ENCODE results near the gene RSPH3. TPM values are rescaled to one million over a fixed set of nuclear protein-coding genes. Genes with fewer than 3 reads are reported as not detected.
"Not testable (repeated sequence)": the region's sequence is repeated elsewhere in the genome, so short reads cannot be mapped to it uniquely, and the experiment has no call there.

The RSPH3 gene
- total RNA-seq, 2 donors from 2014 or later, result 1.6 to 2.7 TPM

DNA sequence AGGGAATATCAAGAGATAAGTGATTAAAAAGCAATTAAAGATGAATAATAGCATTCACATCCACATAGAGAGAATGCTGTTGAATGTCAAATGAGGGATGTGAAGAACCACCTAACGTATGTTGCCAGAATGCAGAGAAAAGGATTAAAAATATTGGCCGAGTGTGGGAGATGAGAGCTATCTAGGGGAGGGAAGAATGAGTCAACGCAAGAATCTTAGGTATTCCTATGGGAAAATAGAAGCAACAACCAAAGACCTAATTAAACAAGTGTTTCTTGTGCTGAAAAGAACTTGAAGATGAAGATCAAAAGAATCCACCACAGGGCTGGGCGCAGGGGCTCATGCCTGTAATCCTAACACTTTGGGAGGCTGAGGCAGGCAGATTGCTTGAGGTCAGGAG is 12.2 kb upstream of the RSPH3 start:
- DNase-seq, result no peak
- Mint-ChIP-seq H3K4me3 (no peak overlapping the region), H3K4me1 (peaks cover 47% of the 10 kb centered on the region), H3K27me3 (no peaks in the 10 kb centered on the region), H3K36me3 (ENCODE audit: low read depth) (peaks cover 5% of the 10 kb centered on the region), H3K27ac (peak overlapping the region; percentile 88)
- ATAC-seq, result no peak
- H3K9me3 ChIP-seq (ENCODE audit: control insufficient read depth, low read length, poor library complexity, severe bottlenecking), result no peaks in the 10 kb centered on the region

DNA sequence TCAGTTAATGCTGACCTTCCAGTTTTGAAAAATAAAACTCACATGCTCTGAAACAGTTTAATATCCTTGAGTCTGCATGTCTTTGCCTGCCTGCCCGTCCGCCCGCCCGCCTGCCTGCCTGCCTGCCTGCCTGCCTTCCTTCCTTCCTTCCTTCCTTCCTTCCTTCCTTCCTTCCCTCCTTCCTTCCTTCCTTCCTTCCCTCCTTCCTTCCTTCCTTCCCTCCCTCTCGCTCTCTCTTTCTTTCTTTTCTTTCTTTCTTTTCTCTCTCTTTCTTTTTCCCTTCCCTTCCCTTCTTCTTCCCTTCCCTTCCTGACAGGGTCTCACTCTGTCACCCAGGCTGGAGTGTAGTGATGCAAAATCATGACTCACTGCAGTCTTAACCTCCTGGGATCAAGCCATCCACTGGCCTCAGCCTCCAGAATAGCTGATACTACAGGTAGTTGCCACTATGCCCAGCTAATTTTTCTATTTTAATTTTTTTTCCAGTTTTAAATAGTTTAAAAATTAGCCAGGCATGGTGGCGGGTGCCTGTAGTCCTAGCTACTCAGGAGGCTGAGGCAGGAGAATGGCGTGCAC is 10.1 kb upstream of the RSPH3 start:
- not testable (repeated sequence) for H3K9me3 ChIP-seq (ENCODE audit: control insufficient read depth, low read length, poor library complexity, severe bottlenecking); DNase-seq; ATAC-seq; H3K27me3 Mint-ChIP-seq; H3K36me3 Mint-ChIP-seq (ENCODE audit: low read depth)
- Mint-ChIP-seq H3K27ac (peak overlapping the region; percentile 88), H3K4me3 (peak overlapping the region; percentile 77), H3K4me1 (peaks cover 54% of the 10 kb centered on the region)

DNA sequence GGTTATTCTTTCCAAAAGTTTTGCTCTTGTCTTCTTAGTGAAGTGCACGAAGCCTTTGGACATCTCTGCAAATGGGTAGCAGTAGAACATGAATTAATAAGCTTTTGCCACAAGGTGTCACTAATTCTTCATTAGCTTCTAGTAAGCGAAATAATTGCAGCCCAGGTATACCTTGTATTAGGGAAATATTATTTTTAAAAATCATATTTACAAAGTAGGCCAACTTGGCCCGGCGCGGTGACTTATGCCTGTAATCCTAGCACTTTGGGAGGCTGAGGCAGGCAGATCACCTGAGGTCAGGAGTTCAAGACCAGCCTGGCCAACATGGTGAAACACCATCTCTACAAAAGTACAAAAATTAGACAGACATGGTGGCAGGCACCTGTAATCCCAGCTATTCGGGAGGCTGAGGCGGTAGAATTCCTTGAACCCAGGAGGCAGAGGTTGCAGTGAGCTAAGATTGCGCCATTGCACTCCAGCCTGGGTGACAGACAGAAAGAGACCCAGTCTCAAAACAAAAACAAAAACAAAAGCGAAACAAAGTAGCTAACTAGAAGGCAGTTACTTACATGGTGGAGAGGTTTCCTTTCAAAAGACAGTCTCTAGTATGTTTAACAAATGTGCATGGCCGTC is 8.8 kb upstream of the RSPH3 start:
- ATAC-seq (peak; percentile 83), DNase-seq (no peak)
- H3K27me3 Mint-ChIP-seq, result no peaks in the 10 kb centered on the region
- peak overlapping the region; percentile 91 for H3K27ac Mint-ChIP-seq
- H3K4me1 Mint-ChIP-seq, result peaks cover 55% of the 10 kb centered on the region
- H3K36me3 Mint-ChIP-seq (ENCODE audit: low read depth), result peaks cover 11% of the 10 kb centered on the region
- H3K9me3 ChIP-seq (ENCODE audit: control insufficient read depth, low read length, poor library complexity, severe bottlenecking), result no peaks in the 10 kb centered on the region
- peak overlapping the region; percentile 82 for H3K4me3 Mint-ChIP-seq

DNA sequence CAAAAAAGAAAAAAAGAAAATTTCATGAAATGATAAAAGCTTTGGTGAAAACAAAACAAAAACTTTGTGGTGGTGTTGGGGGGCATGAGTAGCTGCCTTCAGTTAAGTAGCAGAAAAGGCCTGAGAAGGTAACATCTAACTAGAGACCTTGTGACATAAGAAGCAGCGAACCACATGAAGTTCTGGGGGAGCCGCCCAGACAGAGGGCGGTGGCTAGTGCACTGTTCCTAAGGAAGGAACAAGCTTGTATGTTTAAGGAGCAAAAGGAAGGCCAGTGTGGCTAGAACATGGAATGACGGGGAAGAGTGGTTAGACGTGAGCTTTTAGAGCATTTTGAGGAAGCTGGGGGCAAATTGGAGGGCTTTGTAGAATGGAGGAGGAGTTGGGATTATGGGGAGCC is 7.5 kb upstream of the RSPH3 start:
- H3K4me3 Mint-ChIP-seq, result no peak overlapping the region
- peak overlapping the region; percentile 69 for H3K27ac Mint-ChIP-seq
- no peak for ATAC-seq
- peaks cover 14% of the 10 kb centered on the region for H3K36me3 Mint-ChIP-seq (ENCODE audit: low read depth)
- H3K27me3 Mint-ChIP-seq, result no peaks in the 10 kb centered on the region
- H3K9me3 ChIP-seq (ENCODE audit: control insufficient read depth, low read length, poor library complexity, severe bottlenecking), result no peaks in the 10 kb centered on the region
- peaks cover 50% of the 10 kb centered on the region for H3K4me1 Mint-ChIP-seq
- DNase-seq, result no peak

DNA sequence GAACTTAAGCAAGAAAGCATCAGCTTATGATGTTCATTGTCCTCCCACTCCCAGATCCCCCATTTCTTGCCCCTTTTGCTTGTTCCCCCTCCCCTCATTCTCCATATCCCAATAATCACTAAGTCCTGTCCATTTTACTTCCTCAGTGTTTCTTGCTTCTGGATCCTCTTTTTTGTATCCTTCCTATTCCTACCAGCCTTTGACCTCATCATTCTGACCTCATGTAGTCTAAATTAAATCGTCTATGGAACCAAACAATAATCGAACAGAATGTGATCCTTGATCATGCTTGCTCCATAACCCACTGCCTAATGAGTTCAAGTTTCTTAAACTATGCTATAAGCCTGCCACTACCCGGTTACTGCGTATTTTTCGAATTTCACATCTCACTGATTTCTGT is 5.4 kb upstream of the RSPH3 start:
- H3K9me3 ChIP-seq (ENCODE audit: control insufficient read depth, low read length, poor library complexity, severe bottlenecking), result no peaks in the 10 kb centered on the region
- DNase-seq (no peak), ATAC-seq (no peak)
- Mint-ChIP-seq H3K27ac (no peak overlapping the region), H3K4me3 (no peak overlapping the region), H3K27me3 (no peaks in the 10 kb centered on the region), H3K36me3 (ENCODE audit: low read depth) (peaks cover 14% of the 10 kb centered on the region), H3K4me1 (peaks cover 47% of the 10 kb centered on the region)

DNA sequence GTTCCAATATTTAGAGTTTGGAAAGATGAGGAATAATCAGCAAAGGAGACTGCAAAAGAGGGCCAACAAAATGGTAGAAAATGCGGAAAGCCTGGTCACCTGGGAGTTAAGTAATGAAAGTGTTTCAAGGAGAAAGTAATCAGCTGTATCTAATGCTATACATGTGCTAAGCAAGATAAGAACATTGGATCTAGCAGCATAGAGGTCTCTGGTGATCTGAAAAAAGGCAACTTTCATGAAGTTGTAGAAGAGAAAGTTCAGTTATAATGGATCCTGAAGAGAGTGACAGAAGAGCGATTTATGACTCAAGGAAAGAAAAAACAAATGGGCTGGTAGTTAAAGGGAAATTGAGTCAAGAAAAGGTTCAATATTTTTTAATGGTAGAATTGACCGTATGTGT is 4.6 kb upstream of the RSPH3 start:
- Mint-ChIP-seq H3K27me3 (no peaks in the 10 kb centered on the region), H3K27ac (no peak overlapping the region), H3K36me3 (ENCODE audit: low read depth) (peaks cover 14% of the 10 kb centered on the region), H3K4me3 (peak overlapping the region; percentile 45), H3K4me1 (peaks cover 41% of the 10 kb centered on the region)
- no peaks in the 10 kb centered on the region for H3K9me3 ChIP-seq (ENCODE audit: control insufficient read depth, low read length, poor library complexity, severe bottlenecking)
- ATAC-seq (no peak), DNase-seq (no peak)

DNA sequence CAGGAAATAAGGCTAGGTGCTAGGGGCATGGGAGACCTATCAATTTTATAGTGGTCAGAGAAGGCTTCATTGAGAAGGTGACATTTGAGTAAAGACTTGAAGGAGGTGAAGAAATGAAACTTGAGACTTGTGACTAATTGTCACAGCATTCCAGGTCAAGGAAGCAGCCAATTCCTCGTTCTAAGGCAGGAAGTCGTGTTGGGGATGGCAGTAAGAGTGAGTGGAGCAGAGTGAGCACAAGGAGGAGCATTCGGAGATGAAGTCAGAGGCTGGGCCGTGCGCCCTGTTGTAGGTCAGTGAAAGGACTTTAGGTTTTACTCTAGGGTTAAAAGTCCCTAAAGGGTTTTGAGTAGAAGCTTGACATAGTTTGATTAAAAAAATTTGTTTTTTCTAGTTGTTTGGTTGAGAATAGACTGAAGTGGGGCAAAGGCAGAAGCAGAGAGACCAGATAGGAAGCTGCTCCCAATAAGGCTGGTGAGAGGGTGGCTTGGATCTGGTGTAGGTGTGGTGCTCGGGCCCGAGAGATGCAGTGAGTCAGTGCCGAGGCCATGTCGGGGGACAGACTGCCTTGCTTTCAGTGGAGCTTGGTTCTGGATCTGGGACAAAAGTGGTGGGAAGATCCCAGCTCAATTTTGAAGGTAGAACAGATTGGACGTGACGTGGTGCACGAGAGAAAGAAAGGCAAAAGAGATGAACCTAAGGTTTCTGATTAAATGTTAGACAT is 2.6 kb upstream of the RSPH3 start:
- Mint-ChIP-seq H3K4me1 (peaks cover 36% of the 10 kb centered on the region), H3K27ac (peak overlapping the region; percentile 53), H3K36me3 (ENCODE audit: low read depth) (peaks cover 16% of the 10 kb centered on the region), H3K27me3 (no peaks in the 10 kb centered on the region), H3K4me3 (no peak overlapping the region)
- DNase-seq, result no peak
- H3K9me3 ChIP-seq (ENCODE audit: control insufficient read depth, low read length, poor library complexity, severe bottlenecking), result no peaks in the 10 kb centered on the region
- ATAC-seq, result no peak

DNA sequence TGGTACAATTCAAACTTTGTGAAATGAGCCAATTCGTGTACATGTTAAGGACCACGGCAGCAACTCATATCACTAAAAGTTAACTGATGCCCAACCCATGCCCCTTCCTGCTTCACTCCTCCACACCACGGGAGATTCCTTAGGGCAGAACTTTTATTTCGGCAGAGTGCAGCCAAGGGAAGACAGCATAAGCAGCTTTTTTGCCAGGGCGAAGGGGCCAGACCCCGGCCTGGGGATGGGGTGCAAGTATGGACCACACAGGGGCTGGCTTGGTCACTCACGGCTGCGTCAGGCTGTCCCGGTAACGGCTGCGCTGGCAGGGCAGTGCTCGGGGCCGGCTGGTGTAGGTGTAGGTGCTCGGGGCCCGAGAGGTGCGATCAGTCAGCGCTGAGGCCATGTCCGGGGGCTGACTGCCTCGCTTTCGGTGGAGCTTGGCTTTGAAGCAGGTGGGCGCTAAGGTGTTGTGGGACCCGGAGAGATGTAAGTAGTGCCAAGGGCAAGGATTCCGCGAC is 792 bp downstream of the RSPH3 start:
- DNase-seq, result no peak
- Mint-ChIP-seq H3K27ac (peak overlapping the region; percentile 89), H3K27me3 (no peaks in the 10 kb centered on the region), H3K4me3 (peak overlapping the region; percentile 97), H3K4me1 (peaks cover 26% of the 10 kb centered on the region), H3K36me3 (ENCODE audit: low read depth) (peaks cover 14% of the 10 kb centered on the region)
- peak; percentile 42 for ATAC-seq
- no peaks in the 10 kb centered on the region for H3K9me3 ChIP-seq (ENCODE audit: control insufficient read depth, low read length, poor library complexity, severe bottlenecking)

DNA sequence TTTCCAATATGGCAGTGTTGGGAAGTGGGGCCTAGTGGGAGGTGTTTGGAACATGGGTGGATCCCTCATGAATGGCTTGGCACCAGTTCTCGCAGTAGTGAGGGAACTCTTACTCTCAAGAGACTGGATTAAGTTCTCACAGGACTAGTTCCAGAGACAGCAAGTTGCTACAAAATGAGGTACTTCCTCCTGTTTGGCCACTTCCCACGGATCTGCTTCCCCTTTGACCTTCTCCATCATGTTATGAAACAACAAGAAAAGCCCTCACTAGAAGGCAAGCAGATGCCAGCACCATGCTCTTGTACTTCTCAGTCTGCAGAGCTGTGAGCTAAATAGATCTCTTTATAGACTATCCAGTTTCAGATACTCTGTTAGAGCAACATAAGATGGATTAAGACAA is 3.1 kb downstream of the RSPH3 start:
- peaks cover 16% of the 10 kb centered on the region for H3K4me1 Mint-ChIP-seq
- no peak overlapping the region for H3K27ac Mint-ChIP-seq
- peaks cover 4% of the 10 kb centered on the region for H3K36me3 Mint-ChIP-seq (ENCODE audit: low read depth)
- ATAC-seq (no peak), DNase-seq (no peak)
- H3K9me3 ChIP-seq (ENCODE audit: control insufficient read depth, low read length, poor library complexity, severe bottlenecking), result no peaks in the 10 kb centered on the region
- no peak overlapping the region for H3K4me3 Mint-ChIP-seq
- H3K27me3 Mint-ChIP-seq, result no peaks in the 10 kb centered on the region

DNA sequence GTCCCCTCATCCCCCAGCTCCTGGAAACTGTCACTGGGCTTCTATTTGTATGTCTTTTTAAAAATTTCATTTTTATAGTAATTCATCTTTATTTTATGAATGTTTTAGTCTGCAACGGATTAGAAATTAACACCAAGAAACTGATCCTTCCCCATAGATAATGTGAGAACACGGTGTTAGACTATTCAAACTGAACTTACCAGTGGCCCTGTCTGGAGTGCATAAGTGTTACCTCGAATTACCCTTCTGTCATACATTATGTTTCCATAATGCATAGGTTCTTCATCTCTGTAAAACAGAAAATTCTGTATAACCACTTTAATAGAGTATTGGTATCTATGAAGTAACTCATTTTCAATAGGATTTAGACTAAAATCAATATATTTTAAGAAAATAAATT is 6.4 kb downstream of the RSPH3 start:
- Mint-ChIP-seq H3K27ac (no peak overlapping the region), H3K36me3 (ENCODE audit: low read depth) (peaks cover 2% of the 10 kb centered on the region), H3K27me3 (no peaks in the 10 kb centered on the region), H3K4me3 (no peak overlapping the region), H3K4me1 (peaks cover 7% of the 10 kb centered on the region)
- no peaks in the 10 kb centered on the region for H3K9me3 ChIP-seq (ENCODE audit: control insufficient read depth, low read length, poor library complexity, severe bottlenecking)
- ATAC-seq (no peak), DNase-seq (no peak)

DNA sequence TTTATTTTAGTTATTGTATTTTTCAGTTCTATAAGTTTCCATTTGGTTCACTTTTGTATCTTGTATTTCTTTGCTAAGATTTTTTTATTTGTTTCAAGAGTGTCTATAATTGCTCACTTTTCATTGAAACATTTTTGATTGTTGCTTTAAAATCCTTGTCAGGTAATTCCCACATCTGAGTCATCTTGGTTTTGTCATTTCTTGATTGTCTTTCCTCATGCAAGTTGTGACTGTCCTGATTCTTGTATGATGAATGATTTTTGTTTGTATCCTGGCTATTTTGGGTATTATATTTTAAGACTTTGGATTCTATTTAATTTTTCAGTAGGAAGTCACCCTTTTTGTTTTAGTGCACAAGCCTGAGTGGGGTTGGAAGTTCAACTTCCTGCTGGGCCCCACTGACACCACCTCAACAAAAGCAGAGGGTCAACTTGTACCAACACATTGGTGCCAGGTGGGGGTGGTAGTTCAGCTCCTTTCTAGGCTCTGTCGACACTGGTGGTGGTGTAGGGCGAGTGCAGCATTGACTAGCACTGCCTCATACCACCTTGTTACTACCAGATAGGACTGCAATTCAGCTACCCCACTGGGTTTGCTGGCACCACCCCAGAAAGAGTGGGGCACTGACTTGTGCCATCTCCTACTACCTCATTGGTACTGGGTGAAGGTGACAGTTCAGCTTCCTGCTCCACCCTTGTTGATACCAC is 8.8 kb downstream of the RSPH3 start:
- no peak for DNase-seq
- H3K4me3 Mint-ChIP-seq, result no peak overlapping the region

DNA sequence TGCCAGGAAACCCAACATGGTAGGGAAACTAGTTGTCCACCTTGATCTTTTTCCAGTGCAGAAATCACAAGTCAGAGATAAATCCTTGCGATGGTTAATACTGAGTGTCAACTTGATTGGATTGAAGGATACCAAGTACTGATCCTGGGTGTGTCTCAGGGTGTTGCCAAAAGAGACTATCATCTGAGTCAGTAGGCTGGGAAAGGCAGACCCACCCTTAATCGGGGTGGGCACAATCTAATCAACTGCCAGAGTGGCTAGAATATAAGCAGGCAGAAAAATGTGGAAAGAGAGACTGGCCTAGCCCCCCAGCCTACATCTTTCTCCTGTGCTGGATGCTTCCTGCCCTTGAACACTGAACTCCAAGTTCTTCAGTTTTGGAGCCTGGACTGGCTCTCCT is 10.3 kb downstream of the RSPH3 start:
- not testable (repeated sequence) for H3K4me1 Mint-ChIP-seq; H3K27me3 Mint-ChIP-seq; H3K27ac Mint-ChIP-seq; ATAC-seq; H3K36me3 Mint-ChIP-seq (ENCODE audit: low read depth); DNase-seq; H3K9me3 ChIP-seq (ENCODE audit: control insufficient read depth, low read length, poor library complexity, severe bottlenecking); H3K4me3 Mint-ChIP-seq

More for the DNA sequence above, 8.8 kb downstream of the RSPH3 start:
- H3K27ac Mint-ChIP-seq, result no peak overlapping the region
- peaks cover 7% of the 10 kb centered on the region for H3K4me1 Mint-ChIP-seq
- peaks cover 4% of the 10 kb centered on the region for H3K36me3 Mint-ChIP-seq (ENCODE audit: low read depth)
- H3K9me3 ChIP-seq (ENCODE audit: control insufficient read depth, low read length, poor library complexity, severe bottlenecking), result no peaks in the 10 kb centered on the region
- peak; percentile 32 for ATAC-seq
- H3K27me3 Mint-ChIP-seq, result no peaks in the 10 kb centered on the region

DNA sequence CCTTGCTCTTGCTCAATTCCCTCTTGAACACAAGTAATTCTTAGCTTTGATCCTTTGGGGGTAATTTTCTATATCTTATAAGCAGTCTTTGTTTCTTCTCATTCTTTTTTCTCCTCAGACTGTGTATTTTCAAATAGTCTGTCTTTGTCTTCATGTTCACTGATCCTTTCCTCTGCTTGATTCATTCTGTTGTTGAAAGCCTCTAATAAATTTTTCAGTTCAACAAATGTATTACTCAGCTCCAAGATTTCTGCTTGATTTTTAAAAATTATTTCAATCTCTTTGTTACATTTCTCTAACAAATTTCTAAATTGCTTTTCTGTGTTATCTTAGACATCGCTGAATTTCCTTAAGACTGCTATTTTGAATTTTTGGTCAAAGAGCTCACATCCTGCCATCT is 11.5 kb downstream of the RSPH3 start:
- no peaks in the 10 kb centered on the region for H3K9me3 ChIP-seq (ENCODE audit: control insufficient read depth, low read length, poor library complexity, severe bottlenecking)
- no peaks in the 10 kb centered on the region for H3K4me1 Mint-ChIP-seq
- H3K36me3 Mint-ChIP-seq (ENCODE audit: low read depth), result peaks cover 2% of the 10 kb centered on the region
- no peak overlapping the region for H3K4me3 Mint-ChIP-seq
- ATAC-seq (no peak), DNase-seq (no peak)
- no peak overlapping the region for H3K27ac Mint-ChIP-seq
- no peaks in the 10 kb centered on the region for H3K27me3 Mint-ChIP-seq

Measured in T-helper 17 cell (primary cell).